Measurements from ENCODE around the gene NEB. TPM values are rescaled to one million over a fixed set of nuclear protein-coding genes. Genes with fewer than 3 reads are reported as not detected.

Gene NEB
- polyA plus RNA-seq, 1 experiment = 0.01 TPM

DNA sequence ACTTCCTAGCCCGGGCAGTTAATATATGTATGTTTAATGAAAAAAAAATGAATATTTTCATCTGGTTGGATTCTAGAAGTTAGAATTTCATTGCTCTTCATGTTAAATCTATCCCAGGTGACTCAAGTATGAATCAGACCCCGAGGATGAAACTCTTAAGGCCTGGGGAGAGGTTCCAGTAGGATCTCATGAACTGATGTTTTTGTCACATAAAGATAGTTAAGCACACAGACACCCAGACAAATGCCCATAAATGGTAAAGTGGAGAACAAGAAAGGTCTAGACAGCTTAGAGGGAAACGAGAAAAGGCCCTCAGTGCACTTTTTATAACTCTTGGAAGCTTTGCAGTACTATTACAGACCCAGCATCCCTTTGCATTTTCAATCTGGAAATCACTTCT is 210.4 kb downstream of the NEB start:
- DNase-seq (ENCODE audit: low read depth) = peak; percentile 4
- no peaks in the 10 kb centered on the region for H3K36me3 ChIP-seq (ENCODE audit: control insufficient read depth, insufficient read depth, low read length)
- CTCF ChIA-PET = no interaction called here
- POLR2A ChIA-PET = no interaction called here
- TF ChIP-seq, protein P1, sequence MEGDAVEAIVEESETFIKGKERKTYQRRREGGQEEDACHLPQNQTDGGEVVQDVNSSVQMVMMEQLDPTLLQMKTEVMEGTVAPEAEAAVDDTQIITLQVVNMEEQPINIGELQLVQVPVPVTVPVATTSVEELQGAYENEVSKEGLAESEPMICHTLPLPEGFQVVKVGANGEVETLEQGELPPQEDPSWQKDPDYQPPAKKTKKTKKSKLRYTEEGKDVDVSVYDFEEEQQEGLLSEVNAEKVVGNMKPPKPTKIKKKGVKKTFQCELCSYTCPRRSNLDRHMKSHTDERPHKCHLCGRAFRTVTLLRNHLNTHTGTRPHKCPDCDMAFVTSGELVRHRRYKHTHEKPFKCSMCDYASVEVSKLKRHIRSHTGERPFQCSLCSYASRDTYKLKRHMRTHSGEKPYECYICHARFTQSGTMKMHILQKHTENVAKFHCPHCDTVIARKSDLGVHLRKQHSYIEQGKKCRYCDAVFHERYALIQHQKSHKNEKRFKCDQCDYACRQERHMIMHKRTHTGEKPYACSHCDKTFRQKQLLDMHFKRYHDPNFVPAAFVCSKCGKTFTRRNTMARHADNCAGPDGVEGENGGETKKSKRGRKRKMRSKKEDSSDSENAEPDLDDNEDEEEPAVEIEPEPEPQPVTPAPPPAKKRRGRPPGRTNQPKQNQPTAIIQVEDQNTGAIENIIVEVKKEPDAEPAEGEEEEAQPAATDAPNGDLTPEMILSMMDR (IDR thresholded peaks at IDR 0.05; ENCODE audit: insufficient read depth, low read depth, low read length) = no peak
- no peak overlapping the region for H3K4me3 ChIP-seq (ENCODE audit: low read depth, low read length)
- H3K27me3 ChIP-seq (ENCODE audit: control insufficient read depth, insufficient read depth, low read length) = no peaks in the 10 kb centered on the region

DNA sequence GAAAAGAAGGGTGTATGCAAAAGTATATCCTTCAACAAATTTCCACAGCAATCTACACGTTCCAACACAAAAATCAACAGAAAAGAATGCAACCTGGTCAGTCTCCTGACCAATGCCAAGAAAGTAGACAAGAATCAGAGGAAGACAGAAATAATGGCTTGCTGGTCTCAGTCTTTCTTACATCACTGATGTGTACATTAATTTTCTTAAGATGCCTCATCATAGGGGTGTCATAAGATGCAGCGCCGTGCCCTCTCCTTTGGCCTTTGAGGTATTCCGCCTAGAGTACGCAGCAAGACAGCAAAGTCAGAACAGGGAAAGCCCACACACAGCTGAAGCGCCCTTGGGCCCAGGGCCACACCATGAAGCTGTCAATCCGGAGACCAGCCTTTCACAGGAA is 211.7 kb downstream of the NEB start:
- TF ChIP-seq, protein P1 (IDR thresholded peaks at IDR 0.05; ENCODE audit: insufficient read depth, low read depth, low read length) = no peak
- Histone ChIP-seq H3K27me3 (ENCODE audit: control insufficient read depth, insufficient read depth, low read length) (no peaks in the 10 kb centered on the region), H3K4me3 (ENCODE audit: low read depth, low read length) (no peak overlapping the region), H3K36me3 (ENCODE audit: control insufficient read depth, insufficient read depth, low read length) (no peaks in the 10 kb centered on the region)
- ChIA-PET CTCF (interaction anchor here (1.0 kb wide), 1 partner anchor 13 kb away, joined by 3 read pairs; no protein-coding TSS in a partner anchor), POLR2A (no interaction called here)
- no peak for DNase-seq (ENCODE audit: low read depth)

DNA sequence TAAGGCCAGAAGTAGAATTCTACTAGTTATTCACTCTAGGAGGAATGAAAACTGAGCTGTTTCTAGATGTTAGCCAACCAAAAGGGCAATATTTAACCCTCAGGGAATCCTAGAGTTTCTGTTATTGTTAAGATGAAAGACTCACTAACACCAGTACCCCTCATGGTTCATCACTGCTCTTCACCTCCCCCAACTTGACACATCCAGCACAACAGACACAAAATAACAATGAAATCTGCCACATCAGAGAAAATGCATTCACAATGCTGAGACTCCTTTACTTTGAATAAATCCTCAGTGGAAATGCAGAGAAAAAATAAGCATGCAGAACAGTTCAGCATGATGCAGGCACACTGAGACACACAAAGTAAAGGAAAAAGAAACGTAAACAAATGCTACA is 213.3 kb downstream of the NEB start:
- Histone ChIP-seq H3K36me3 (ENCODE audit: control insufficient read depth, insufficient read depth, low read length) (no peaks in the 10 kb centered on the region), H3K27me3 (ENCODE audit: control insufficient read depth, insufficient read depth, low read length) (no peaks in the 10 kb centered on the region), H3K4me3 (ENCODE audit: low read depth, low read length) (no peak overlapping the region)
- TF ChIP-seq, protein P1 (IDR thresholded peaks at IDR 0.05; ENCODE audit: insufficient read depth, low read depth, low read length) = no peak
- ChIA-PET POLR2A (no interaction called here), CTCF (interaction anchor here (0.6 kb wide), 1 partner anchor 13 kb away, joined by 3 read pairs; no protein-coding TSS in a partner anchor)
- DNase-seq (ENCODE audit: low read depth) = no peak

DNA sequence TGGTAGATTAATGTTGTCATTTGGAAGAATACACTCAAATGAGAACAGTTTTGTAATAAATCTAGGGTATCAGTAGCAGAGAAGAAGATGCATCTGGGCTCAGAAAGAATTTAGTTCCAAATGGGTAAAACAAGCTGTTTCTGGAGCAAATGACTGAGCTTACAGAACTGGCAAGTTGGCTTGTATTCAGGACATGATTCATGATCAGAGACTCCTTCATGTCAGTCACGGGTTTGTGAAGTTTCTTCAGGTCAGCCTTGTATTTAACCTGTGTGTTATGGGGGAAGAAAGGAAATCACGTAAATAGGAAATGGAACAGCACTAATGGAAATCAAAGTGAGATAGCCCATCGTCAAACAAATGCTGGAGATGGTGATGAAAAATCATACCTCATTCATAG is 215.5 kb downstream of the NEB start:
- Histone ChIP-seq H3K36me3 (ENCODE audit: control insufficient read depth, insufficient read depth, low read length) (no peaks in the 10 kb centered on the region), H3K27me3 (ENCODE audit: control insufficient read depth, insufficient read depth, low read length) (no peaks in the 10 kb centered on the region), H3K4me3 (ENCODE audit: low read depth, low read length) (no peak overlapping the region)
- no peak for DNase-seq (ENCODE audit: low read depth)
- TF ChIP-seq, protein P1 (IDR thresholded peaks at IDR 0.05; ENCODE audit: insufficient read depth, low read depth, low read length) = no peak
- ChIA-PET CTCF (no interaction called here), POLR2A (no interaction called here)

DNA sequence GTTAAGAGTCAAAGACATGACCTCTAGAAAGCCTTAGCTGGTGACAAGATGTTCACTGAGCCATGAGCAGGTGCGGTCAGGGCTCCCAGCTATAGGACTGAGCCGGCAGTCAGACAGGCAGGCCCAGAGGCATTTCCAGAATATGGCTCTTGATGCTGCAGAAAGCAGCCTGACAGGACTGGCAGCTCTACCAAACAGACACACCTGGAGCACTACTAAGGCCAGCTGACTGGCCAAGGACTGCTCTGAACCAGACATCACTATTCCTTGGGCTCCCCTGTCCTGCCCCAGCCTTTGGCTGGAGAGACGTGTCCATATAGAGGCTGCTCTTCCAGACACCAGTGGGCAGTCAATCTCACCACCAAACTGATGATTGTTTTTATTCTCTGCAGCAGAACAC is 225.8 kb downstream of the NEB start:
- H3K27me3 ChIP-seq (ENCODE audit: control insufficient read depth, insufficient read depth, low read length) = no peaks in the 10 kb centered on the region
- H3K4me3 ChIP-seq (ENCODE audit: low read depth, low read length) = no peak overlapping the region
- DNase-seq (ENCODE audit: low read depth) = no peak
- POLR2A ChIA-PET = no interaction called here
- CTCF ChIA-PET = interaction anchor here (1.0 to 1.2 kb wide), 3 partner anchors 8 to 14 kb away, joined by 3 read pairs; no protein-coding TSS in a partner anchor
- TF ChIP-seq, protein P1 (IDR thresholded peaks at IDR 0.05; ENCODE audit: insufficient read depth, low read depth, low read length) = no peak
- H3K36me3 ChIP-seq (ENCODE audit: control insufficient read depth, insufficient read depth, low read length) = no peaks in the 10 kb centered on the region
